K562 (cell line): ENCODE data around the gene USP19. TPM values are rescaled to one million over a fixed set of nuclear protein-coding genes. Genes with fewer than 3 reads are reported as not detected.

Source experiments
- C11orf30 ChIP-seq: fragments of 450-650 bp; IDR thresholded peaks from 2 replicates; pipeline ENCODE4 v1.6.1; 2016; ENCODE audit warnings: low read depth, mild to moderate bottlenecking
- CHD1 ChIP-seq: fragments of 200-600 bp; sonication (generic); IDR thresholded peaks from one replicate; pipeline ENCODE4 v1.6.1; 2012; ENCODE audit warnings: mild to moderate bottlenecking, moderate library complexity, low read length, inconsistent platforms
- polyA plus RNA-seq, 8 experiments: library from polyadenylated mRNA; depleted of rRNA in 4 of 8; stranded (reverse) in 5 of 8; unstranded in 3 of 8; fragments of >200 nt; fragmentation: Nextera tagmentation in 2 of 8; fragmentation: Illumina TruSeq in 1 of 8; extraction: Ambion mirVana in 2 of 8; extraction: Trizol in 1 of 8; gene quantifications; 2 replicates each; pipeline versions ENCODE4 v1.2.1 to v1.2.3, GENCODE V29; 2011 to 2014; ENCODE audit warnings: inconsistent platforms in 1 of 8, missing spikeins in 1 of 8
- total RNA-seq, 7 experiments: library from RNA; depleted of rRNA in 6 of 7; stranded (reverse); fragments of >200 nt in 6 of 7; fragmentation: Illumina TruSeq in 2 of 7; extraction: Trizol in 2 of 7; gene quantifications; 2 replicates each; pipeline versions ENCODE4 v1.2.1 to v1.2.3, GENCODE V29; 2011 to 2021; ENCODE audit warnings: low replicate concordance in 1 of 7
- TF ChIP-seq, protein P1 (sequence below), 2 experiments: fragments of 450-650 bp in 1 of 2; sonication (generic) in 1 of 2; formaldehyde crosslinking in 1 of 2; IDR thresholded peaks; 2 replicates each; pipeline versions ENCODE4 v1.7.1 to v1.9.0; 2016 to 2022; ENCODE audit warnings: inconsistent platforms in 1 of 2, mild to moderate bottlenecking in 1 of 2, missing genetic modification reagents in 1 of 2
- TF ChIP-seq, protein P2 (sequence below), 2 experiments: fragments of 200-800 bp in 1 of 2; sonication (Bioruptor generic) in 1 of 2; sonication (generic) in 1 of 2; formaldehyde crosslinking in 1 of 2; IDR thresholded peaks in 1 of 2; conservative IDR thresholded peaks in 1 of 2; 2 replicates each; pipeline versions ENCODE4 v1.5.0 to v1.6.1; 2016 to 2020; ENCODE audit warnings: missing compliant biosample characterization in 1 of 2, missing genetic modification characterization in 1 of 2, missing genetic modification reagents in 1 of 2

The USP19 gene
- total and polyA plus RNA-seq, 9 of the 15 experiments (the other 6 are each of a cell fraction or from before 2014, with no cell fraction given): 0.24 to 65.9 (median 36.9) TPM

DNA sequence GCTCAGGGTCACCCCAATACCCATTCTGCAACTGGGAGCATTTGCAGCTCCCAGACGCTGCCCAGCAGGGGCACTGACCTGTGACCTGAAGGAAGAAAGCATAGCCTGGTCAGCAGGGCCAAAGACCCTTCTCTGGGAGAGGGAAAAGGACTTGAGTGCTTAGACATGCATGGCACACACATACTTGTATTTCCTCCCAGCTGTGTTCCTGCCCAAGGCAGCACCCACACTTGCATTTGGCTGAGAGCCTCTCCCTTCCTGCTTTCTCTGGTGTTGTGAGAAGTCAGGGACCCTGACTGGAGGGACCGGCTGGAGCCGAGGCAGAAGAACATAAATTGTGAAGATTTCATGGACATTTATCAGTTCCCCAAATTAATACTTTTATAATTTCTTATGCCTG lies 19.5 kb upstream of the USP19 start (continued):
- TF ChIP-seq, protein P1, sequence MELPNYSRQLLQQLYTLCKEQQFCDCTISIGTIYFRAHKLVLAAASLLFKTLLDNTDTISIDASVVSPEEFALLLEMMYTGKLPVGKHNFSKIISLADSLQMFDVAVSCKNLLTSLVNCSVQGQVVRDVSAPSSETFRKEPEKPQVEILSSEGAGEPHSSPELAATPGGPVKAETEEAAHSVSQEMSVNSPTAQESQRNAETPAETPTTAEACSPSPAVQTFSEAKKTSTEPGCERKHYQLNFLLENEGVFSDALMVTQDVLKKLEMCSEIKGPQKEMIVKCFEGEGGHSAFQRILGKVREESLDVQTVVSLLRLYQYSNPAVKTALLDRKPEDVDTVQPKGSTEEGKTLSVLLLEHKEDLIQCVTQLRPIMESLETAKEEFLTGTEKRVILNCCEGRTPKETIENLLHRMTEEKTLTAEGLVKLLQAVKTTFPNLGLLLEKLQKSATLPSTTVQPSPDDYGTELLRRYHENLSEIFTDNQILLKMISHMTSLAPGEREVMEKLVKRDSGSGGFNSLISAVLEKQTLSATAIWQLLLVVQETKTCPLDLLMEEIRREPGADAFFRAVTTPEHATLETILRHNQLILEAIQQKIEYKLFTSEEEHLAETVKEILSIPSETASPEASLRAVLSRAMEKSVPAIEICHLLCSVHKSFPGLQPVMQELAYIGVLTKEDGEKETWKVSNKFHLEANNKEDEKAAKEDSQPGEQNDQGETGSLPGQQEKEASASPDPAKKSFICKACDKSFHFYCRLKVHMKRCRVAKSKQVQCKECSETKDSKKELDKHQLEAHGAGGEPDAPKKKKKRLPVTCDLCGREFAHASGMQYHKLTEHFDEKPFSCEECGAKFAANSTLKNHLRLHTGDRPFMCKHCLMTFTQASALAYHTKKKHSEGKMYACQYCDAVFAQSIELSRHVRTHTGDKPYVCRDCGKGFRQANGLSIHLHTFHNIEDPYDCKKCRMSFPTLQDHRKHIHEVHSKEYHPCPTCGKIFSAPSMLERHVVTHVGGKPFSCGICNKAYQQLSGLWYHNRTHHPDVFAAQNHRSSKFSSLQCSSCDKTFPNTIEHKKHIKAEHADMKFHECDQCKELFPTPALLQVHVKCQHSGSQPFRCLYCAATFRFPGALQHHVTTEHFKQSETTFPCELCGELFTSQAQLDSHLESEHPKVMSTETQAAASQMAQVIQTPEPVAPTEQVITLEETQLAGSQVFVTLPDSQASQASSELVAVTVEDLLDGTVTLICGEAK (IDR thresholded peaks at IDR 0.05): no peak
- TF ChIP-seq, protein P1 (CRISPR knock-in tag; IDR thresholded peaks at IDR 0.05): no peak
- no peak for TF ChIP-seq C11orf30
- TF ChIP-seq CHD1: no peak
- TF ChIP-seq, protein P2, sequence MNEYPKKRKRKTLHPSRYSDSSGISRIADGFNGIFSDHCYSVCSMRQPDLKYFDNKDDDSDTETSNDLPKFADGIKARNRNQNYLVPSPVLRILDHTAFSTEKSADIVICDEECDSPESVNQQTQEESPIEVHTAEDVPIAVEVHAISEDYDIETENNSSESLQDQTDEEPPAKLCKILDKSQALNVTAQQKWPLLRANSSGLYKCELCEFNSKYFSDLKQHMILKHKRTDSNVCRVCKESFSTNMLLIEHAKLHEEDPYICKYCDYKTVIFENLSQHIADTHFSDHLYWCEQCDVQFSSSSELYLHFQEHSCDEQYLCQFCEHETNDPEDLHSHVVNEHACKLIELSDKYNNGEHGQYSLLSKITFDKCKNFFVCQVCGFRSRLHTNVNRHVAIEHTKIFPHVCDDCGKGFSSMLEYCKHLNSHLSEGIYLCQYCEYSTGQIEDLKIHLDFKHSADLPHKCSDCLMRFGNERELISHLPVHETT (CRISPR knock-in tag; conservative IDR thresholded peaks at IDR 0.05 in 1 of 2, IDR thresholded peaks at IDR 0.05 in 1 of 2): no peak
